Activated CD4-positive, alpha-beta T cell treated with anti-CD3 and anti-CD28 coated beads, Interleukin-2, amount 50 U/mL, for 16 hours (primary cell): ENCODE results near the gene MICAL2.

ENCODE experiments used
- DNase-seq: peaks from one replicate; pipeline ENCODE4 v3.0.0-alpha.2; 2020

MICAL2 gene

GRCh38 chr11:12192794-12193514 is 82.6 kb downstream of the MICAL2 start:
- no peak for DNase-seq

- DNase-seq, result no peak
These were observed 83.3 kb downstream of the MICAL2 start for GRCh38 chr11:12193515-12194336.

DNA sequence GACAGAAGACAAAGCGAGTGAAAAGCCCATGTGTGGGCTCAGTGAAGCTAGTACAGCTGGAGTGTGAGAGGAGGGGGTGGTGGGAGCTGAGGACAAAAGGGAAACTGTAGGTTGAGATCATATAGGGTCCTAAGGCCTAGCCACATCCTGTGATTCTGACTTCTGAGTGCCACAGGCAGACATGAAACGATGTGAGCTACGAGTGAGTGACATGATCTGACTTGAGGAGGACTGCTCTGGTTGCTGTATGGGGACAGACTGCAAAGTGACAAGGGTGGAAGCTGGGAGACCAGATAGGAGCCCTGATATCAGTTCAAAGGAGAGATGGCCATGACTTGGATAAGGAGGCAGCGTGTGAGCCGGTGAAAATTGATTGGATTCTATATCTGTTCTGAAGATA is 85.4 kb downstream of the MICAL2 start:
- peak; percentile 86 for DNase-seq

DNA sequence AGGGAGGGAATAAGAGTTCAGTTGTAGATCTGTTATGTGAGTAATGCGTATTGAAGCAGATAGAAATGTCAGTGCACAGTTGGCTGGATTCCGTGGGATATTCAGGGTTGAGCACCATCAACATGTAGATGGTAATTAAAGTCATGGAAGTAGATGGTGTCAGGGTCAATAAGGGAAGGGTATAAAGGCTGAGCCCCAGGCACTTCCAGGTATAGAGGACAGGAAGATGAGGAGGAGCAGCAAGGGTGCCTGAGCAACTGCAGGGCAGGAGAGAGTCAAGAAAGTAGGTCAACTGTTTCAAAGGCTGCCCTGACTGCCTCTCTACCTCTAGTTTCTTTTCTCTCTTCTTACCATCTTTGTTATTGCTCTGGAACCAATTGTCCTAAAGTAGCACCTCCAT is 85.9 kb downstream of the MICAL2 start:
- peak; percentile 52 for DNase-seq

GRCh38 chr11:12196872-12197271 is 86.5 kb downstream of the MICAL2 start:
- no peak for DNase-seq

DNA sequence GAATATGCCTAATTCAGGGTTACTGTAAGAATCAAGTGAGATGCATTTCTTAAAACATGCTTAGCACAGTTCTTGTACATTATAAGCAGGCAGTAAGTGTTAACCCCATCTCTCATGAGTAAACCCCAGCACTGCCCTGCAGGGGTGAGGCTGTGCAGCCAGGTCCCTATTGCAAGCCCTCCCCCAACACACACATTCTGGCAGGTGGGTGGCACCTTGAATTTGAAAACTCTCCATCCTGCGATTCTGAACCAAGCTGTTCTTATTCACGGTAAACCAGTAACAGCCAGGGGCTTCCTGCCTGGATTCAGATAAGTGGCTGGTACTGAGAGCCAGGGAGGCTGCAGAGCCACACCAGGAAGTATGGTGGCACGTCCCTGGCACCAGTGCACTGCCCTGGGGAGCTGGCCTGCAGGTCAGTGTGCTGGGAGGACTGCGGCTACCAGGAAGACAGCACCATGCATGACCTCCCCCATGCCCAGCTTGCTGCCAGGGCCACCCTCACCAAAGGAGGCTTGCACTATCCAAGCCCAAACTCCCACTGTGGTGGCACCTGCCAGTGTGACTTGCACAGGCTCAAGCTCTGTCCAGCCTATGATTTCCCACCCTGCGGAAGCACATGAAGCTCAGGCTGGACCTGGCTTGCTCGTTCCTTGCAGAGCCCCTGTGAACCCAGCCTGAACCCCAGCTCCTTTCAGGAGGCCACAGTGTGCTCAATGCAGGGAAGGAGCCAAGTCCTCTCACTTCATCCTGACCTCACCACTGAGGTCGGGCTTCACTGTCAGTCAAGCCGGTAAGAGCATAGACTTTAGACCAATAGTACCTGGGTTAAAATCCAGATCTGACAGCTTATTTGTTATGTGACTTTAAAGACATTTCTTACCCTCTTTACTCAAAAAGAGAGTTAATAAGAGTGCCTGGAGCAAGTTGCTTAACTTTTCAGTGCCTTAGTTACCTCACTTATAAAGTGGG is 88.1 kb downstream of the MICAL2 start:
- DNase-seq, result peak; percentile 43

GRCh38 chr11:12199231-12199948 is 89.0 kb downstream of the MICAL2 start:
- no peak for DNase-seq

- no peak for DNase-seq
These were observed 90.0 kb downstream of the MICAL2 start for GRCh38 chr11:12200279-12200990.

DNA sequence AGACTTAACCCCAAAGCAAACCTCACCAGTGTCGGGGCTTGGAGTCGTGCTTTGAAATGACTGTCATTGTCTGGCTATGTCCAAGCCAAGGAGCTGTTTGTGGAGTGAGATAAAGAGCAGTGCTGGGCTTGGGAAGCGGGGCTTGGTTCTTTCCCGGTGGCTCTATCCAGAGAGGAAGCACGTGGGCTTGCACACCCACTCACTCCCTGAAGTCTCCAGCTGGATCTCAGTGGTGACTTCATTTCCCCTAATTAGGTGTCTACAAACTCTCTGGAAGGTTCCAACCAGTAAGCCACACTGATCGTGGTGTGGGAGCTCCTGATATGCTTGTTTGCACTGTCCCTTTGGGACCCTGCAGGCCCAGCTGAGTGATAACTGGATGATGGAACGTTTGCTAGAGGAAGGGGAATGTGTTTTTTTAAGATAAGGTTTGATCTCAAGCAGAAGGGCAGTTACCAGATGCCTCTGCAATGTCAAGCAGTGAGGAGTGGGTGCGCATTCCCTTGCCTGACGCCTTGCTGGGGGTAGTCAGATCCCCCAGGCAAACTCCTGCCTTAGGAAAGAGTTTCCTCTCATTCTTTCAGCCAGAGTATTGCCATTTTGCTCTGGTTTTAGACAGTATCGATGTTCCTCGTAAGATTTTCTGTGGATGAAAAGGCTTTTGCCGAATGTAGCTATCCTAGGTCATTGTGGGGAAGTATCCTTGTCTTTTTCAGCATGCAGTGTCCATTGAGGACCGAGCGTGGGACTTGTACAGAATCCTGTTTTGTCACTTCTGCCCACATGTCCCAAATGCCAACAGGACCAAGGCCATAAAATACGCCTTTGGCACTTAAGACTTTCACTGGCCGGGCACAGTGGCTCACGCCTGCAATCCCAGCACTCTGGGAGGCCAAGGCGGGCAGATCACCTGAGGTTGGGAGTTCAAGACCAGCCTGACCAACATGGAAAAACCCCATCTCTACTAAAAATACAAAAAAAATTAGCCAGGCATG is 90.9 kb downstream of the MICAL2 start:
- DNase-seq, result no peak

DNA sequence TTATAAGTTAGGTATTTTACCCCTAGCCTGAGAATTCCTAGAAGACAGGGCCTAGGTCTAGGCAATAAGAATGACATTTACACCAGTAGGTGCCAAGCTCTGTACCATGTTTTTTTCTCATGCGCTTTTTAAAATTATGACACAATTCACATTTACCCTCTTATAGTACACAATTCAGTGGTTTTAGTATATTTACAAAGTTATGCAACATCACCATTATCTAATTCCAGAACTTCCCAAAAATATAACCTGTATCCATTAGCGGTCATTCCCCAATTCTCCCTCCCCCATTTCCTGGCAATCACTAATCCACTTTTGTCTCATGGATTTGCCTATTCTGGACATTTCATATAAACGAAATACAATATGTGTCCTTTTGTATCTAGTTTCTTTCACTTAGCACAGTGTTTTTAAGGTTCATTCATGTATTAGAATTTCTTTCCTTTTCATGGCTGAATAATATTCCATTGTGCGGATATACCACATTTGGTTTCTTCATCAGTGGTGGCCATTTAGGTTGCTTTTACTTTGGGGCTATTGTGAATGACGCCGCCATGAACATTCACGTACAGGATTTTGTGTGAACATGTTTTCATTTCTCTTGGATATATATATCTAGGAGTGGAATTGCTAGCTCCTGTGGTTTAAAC is 92.4 kb downstream of the MICAL2 start:
- DNase-seq, result no peak

DNA sequence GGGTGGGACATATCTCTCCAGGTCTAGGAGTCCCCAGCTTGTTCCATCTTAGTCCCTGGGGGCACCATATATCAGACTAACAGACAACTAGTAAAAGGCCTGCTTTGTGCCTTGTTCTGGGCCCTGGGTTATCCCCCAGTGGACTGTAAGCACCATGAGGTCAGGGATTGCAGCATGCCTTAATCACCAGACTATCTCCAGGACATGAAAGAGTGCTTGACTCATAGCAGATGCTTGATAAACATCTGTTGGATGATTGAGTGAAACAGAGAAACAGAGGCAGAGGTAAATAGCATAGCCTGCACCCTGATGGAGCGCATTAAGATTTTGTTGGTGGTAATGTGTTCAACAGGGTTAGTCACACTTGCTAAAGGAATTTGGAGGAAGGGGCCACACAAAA is 94.1 kb downstream of the MICAL2 start:
- DNase-seq, result no peak

DNA sequence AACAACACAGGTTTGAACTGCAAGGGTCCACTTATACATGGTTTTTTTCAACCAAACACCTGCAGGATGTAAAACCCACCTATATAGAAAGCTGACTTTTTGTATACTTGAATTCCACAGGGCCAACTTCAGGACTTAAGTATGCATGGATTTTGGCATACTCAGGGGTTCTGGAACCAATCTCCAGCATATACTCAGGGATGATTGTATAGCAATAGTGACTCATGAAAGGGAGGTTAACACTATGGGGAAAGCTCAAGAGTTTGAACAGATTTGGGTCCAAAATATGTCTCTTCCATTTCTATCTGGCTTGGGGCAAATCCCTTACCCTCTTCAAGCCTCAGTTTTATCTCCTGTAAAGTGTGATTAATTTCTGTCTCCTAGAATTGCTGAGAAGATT is 94.9 kb downstream of the MICAL2 start:
- no peak for DNase-seq

DNA sequence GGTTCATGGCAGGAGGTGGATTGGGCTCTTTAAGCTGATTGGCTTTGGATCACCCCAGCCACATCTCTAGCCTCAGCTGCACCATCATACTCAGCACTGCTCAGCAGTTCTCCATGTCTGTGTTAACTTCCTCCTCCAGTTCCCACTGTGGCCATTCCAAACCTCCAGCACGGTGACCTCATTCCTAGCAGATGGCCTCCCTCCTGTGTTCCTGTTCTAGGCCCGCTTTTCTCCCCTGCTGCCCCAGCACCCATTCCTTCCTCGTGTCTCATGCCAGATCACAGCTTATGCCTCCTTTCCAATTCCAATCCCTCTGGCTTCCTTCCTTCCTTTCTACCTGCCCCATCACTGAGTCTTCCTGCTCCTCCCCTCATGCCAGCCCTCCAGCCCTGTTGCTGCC is 96.1 kb downstream of the MICAL2 start:
- no peak for DNase-seq

- peak; percentile 67 for DNase-seq
These were observed 97.2 kb downstream of the MICAL2 start for GRCh38 chr11:12207384-12208150.

DNA sequence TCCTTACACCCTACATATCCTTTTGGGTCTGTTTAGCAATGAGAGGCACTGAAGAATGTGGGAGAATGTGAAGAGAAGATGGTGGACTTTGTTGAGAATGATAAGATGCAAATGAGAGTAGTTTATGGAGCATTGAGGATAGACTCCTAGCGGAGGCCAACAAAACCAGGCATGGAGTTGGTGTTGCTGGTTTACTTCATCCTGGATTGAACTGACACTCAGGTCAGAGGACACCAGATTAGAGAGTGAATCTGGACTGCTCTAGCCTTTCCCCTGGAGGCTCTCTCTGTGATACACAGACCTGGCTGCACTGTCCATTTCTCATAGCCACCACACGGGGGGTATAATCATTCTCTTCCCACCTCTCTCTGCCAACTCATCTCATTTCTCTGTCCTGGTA is 98.7 kb downstream of the MICAL2 start:
- DNase-seq, result no peak

DNA sequence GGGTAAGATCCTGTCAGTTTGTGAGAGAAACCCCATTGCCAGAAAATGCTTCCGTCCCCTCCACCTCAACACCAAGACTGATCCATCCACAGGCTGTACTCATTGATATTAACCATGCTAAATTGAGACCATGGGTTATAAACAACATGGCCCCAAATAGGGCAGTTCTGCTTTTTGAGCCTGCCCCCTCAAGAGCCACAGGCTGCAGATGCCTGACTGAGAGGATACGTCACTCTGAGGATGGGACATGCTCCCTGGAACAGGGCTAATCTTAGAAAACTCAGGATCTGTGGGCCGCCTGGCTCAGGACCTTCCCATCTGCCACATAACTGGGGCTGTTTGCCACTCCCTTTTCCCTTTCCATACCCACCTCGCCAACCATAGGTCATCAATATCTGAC is 99.8 kb downstream of the MICAL2 start:
- no peak for DNase-seq

DNA sequence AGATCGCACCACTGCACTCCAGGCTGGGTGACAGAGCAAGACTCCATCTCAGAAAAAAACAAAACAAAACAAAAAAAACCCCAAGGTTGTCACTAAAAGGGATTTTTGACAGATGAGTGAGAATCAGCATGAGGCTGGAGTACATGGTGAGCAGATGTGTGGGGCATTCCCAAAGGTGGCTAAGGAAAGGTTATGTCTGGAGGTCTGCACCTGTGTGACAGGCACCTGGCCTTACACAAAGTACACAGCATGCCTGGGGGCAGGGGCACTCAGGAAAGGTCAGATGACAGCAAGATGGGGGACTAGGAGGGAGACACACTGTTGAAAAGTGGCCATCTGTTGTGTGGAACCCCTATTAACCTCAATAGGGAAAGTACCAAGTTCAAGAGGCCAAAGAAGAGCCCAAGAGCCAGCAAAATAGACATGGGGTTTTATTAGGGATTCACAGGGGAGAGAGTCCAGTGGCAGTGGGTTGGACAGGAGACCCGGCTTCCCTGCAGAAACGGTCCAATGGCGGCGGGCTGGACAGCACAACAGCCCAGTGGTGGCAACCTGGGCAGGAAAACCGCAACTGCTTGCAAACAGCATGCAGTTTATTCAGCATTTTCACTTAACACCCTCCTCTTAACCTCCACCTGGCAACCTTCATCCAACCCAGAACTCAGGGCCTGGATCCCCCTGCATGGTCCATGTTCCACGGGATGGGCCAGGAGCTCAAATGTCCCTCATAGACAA is 101.1 kb downstream of the MICAL2 start:
- DNase-seq, result no peak

DNA sequence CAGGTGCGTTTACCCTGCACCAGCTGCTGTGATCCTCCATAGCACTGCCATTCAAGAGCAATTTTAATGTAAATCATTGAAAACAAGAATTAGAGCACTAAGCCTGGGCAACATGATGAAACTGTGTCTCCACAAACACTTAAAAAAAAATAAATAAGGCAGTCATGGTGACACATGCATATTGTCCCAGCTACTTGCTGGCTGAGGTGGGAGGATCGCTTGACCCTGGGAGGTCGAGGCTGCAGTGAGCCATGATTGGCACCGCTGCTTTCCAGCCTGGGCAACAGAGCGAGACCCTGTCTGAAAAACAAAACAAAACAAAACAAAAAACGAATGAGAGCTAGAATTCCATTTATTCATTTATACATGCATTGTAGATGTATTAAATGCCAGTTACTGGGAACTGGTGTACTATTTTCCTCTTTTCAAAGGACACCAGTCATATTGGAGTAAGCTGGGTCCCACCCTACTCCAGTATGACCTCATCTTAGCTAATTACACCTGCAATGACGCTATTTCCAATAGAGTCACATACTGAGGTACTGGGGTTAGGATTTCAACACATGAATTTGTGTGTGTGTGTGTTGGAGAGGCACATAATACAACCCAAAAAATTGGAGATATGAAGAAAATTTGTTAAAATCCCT is 101.9 kb downstream of the MICAL2 start:
- DNase-seq, result no peak
